Measurements from ENCODE around the gene KRT82.
"Not testable (repeated sequence)": the region's sequence is repeated elsewhere in the genome, so short reads cannot be mapped to it uniquely, and the experiment has no call there.

The KRT82 gene

GRCh38 chr12:52346593-52346992, 59.5 kb downstream of the KRT82 start:
- in situ Hi-C loops (cut with MboI; ENCODE audit: low sequenced_read_pairs): no loop called here

- in situ Hi-C loops (cut with MboI; ENCODE audit: low sequenced_read_pairs): not testable (repeated sequence)
These were observed 61.1 kb downstream of the KRT82 start for GRCh38 chr12:52345041-52345440.

- in situ Hi-C loops (cut with MboI; ENCODE audit: low sequenced_read_pairs): no loop called here
These were observed 62.0 kb downstream of the KRT82 start for GRCh38 chr12:52344111-52344510.
